Spinal cord (tissue), 10 donors: ENCODE results near the gene FAM78B. TPM values are rescaled to one million over a fixed set of nuclear protein-coding genes. Genes with fewer than 3 reads are reported as not detected.
A peak's percentile ranks its signal among the peaks of the same experiment; 100 is the strongest.

Experiments used
- DNase-seq, 6 donors: peaks; one replicate each; pipeline versions ENCODE4 v3.0.0 to v3.0.0-alpha.2; 2013 to 2015; ENCODE audit warnings: low spot score in 6 of 6, low read depth in 4 of 6
- H3K27ac ChIP-seq: one replicate; pipeline ENCODE4 v1.5.1; 2013; ENCODE audit warnings: low read depth, low read length, control low read depth
- H3K27me3 ChIP-seq: one replicate; pipeline ENCODE4 v1.6.1; 2013; ENCODE audit warnings: low read length; ENCODE audit not compliant: control insufficient read depth, insufficient read depth
- H3K36me3 ChIP-seq: one replicate; pipeline ENCODE4 v1.6.1; 2013; ENCODE audit warnings: low read length; ENCODE audit not compliant: control insufficient read depth, insufficient read depth
- H3K4me1 ChIP-seq: one replicate; pipeline ENCODE4 v1.6.1; 2013; ENCODE audit warnings: low read length; ENCODE audit not compliant: control insufficient read depth, insufficient read depth
- H3K4me3 ChIP-seq: one replicate; pipeline ENCODE4 v1.5.1; 2013; ENCODE audit warnings: low read depth, low read length, control low read depth
- H3K9me3 ChIP-seq: one replicate; pipeline ENCODE4 v1.6.1; 2013; ENCODE audit warnings: low read length; ENCODE audit not compliant: control insufficient read depth, insufficient read depth
- WGBS: methylation state at CpG from one replicate; pipeline ENCODE4 v1.1.5; 2013; ENCODE audit warnings: missing lambda C conversion rate; ENCODE audit not compliant: insufficient coverage; 5-methylcytosine and 5-hydroxymethylcytosine counted together
- polyA plus RNA-seq, 2 donors: library from polyadenylated mRNA; unstranded; fragments of 120-200 nt; gene quantifications; one replicate each; pipeline ENCODE4 v1.2.1, GENCODE V29; 2013; ENCODE audit not compliant: insufficient read length in 2 of 2
- total RNA-seq, 2 donors: library from RNA; depleted of rRNA in 1 of 2; stranded (reverse); fragments of 120-200 nt in 1 of 2; fragments of >200 nt in 1 of 2; gene quantifications; one replicate each; pipeline versions ENCODE4 v1.2.3 to v1.2.4, GENCODE V29; 2013 to 2014
- donor health status: healthy.

Gene FAM78B
- total and polyA plus RNA-seq, 4 donors: 4.5 to 19.9 (median 10.7) TPM

DNA sequence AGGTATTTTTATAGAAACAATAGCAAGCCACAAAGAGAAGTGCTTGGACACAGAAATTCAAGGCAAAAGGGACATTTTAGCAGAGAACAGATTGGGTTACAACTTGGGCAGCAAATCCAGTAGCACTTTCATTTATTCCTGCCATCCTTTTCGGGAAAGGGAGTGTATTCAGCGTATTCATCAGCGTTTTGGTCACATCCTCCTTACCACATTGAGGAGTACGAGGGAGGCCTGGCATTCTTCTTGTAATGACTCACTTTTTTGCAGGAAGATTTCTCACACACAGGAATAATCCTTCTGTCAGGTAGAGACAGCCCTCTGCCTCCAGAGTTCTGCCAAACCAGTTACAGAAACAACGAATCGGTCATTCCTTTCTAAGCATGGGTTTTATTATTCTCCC lies 18.1 kb upstream of the FAM78B start:
- Histone ChIP-seq H3K36me3 (no peaks in the 10 kb centered on the region), H3K4me1 (no peaks in the 10 kb centered on the region), H3K27ac (no peak overlapping the region), H3K4me3 (no peak overlapping the region), H3K9me3 (no peaks in the 10 kb centered on the region), H3K27me3 (no peaks in the 10 kb centered on the region)
- no peak for DNase-seq
- WGBS: 54% methylated on average over 3 of the region's 6 CpGs

DNA sequence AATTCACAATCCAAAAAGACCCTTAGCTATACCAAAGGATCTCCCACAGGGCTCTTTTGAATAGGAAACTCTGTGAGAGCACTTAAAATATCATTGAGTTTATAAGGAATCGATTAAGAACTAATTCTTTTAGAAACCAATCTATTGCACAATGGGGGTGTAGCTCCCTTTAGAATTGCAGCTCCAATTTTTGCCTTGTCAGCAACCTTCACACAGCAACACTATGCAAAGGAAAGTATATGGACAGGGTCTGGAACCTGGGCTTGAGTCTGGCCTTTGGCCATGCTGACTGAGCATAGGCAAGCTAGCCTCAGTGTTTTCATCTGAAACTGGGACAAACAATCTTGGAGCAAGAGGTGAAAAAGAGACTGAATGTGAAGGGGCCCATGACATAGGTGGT lies 17.2 kb upstream of the FAM78B start:
- Histone ChIP-seq H3K36me3 (no peaks in the 10 kb centered on the region), H3K27ac (no peak overlapping the region), H3K4me1 (no peaks in the 10 kb centered on the region), H3K4me3 (no peak overlapping the region), H3K27me3 (no peaks in the 10 kb centered on the region), H3K9me3 (no peaks in the 10 kb centered on the region)
- no CpG with 5 or more reads among the region's 1 CpG for WGBS
- DNase-seq: no peak

DNA sequence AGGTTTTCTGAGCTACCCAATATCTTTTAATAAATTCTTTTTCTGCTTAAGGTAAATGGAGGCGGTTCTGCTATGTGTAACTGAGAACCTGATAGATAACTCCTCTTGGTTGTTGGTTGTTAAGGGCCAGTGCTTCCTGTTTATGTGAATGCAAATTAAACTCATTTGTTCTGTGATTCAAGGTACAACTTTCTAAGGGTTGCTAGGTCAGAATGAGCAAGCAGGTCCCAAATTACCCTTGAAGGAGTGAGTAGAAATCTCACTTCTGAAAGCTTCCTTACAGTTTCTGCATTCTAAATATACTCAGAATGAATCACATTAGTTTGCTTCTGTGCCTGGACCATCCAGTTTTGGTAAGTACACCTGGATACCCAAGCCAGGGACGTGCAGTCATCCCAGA lies 15.5 kb upstream of the FAM78B start:
- Histone ChIP-seq H3K27me3 (no peaks in the 10 kb centered on the region), H3K27ac (no peak overlapping the region), H3K4me3 (no peak overlapping the region), H3K36me3 (no peaks in the 10 kb centered on the region), H3K9me3 (no peaks in the 10 kb centered on the region), H3K4me1 (no peaks in the 10 kb centered on the region)
- 63% methylated on average over 2 of the region's 2 CpGs for WGBS
- DNase-seq: no peak

DNA sequence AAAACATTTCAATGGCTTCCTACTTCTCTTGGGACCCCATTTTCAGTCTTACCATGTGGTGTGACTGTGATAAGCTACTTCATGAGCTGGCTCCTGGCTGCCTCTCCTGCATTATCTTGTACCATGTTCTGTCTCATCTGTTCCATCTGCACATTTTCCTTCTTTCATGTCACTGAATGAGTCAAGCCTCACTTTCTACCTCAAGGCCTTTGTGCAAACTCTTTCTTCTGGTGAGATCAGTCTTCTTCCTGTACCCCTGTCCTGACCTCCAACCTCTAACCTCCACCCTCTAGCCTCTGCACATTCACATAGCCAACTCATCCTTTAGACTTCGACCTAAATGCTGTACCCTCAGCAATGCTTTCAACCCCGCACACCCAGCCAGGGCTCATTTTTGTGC lies 9.6 kb upstream of the FAM78B start:
- Histone ChIP-seq H3K4me3 (no peak overlapping the region), H3K27me3 (no peaks in the 10 kb centered on the region), H3K36me3 (no peaks in the 10 kb centered on the region), H3K4me1 (no peaks in the 10 kb centered on the region), H3K9me3 (no peaks in the 10 kb centered on the region), H3K27ac (no peak overlapping the region)
- 100% methylated on average over 1 of the region's 2 CpGs for WGBS
- DNase-seq: no peak

DNA sequence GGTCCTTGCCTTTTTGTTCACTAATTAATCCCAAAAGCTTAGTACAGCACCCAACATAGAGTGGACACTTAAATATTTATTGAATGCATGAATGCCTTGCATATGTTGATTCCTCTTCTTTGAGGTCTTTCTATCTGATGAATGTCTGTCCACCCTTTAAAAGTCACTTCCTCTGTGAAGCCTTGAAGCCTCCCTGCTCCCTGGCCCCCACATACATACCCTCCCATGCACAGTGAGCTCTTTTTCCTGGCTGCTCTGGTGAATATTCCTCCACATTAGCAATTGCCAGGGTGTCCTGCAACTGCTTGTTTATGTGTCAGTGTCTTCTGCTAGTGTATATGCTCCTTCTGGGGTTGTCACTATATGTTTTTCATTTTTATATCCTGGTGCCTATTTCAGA lies 8.2 kb upstream of the FAM78B start:
- Histone ChIP-seq H3K36me3 (no peaks in the 10 kb centered on the region), H3K9me3 (no peaks in the 10 kb centered on the region), H3K4me3 (no peak overlapping the region), H3K27me3 (no peaks in the 10 kb centered on the region), H3K4me1 (peaks cover 4% of the 10 kb centered on the region), H3K27ac (no peak overlapping the region)
- DNase-seq: no peak

DNA sequence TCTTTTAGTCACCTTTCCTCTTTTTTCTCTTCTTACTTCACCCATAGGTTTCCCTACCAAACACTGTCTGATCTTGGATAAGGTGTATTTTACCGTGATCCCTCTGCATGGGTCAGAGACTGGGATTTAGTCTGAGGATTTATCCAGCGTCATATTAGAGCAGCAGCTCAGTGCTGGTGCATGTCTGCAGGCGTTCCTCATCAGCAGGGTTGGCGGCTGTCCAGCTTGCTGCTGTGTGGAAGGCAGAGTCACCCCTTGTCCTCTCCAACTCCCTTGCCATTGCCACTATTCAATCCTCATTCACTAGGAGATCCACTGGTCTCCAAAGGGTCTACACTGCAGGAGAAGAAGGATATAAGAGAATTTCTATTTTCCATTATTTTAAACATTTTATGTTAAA lies 7.3 kb upstream of the FAM78B start:
- 80% methylated on average over 1 of the region's 4 CpGs for WGBS
- Histone ChIP-seq H3K27me3 (no peaks in the 10 kb centered on the region), H3K27ac (no peak overlapping the region), H3K4me1 (peaks cover 5% of the 10 kb centered on the region), H3K9me3 (no peaks in the 10 kb centered on the region), H3K4me3 (no peak overlapping the region), H3K36me3 (no peaks in the 10 kb centered on the region)
- peak in 2 of 6 donors; percentile 45 for DNase-seq

DNA sequence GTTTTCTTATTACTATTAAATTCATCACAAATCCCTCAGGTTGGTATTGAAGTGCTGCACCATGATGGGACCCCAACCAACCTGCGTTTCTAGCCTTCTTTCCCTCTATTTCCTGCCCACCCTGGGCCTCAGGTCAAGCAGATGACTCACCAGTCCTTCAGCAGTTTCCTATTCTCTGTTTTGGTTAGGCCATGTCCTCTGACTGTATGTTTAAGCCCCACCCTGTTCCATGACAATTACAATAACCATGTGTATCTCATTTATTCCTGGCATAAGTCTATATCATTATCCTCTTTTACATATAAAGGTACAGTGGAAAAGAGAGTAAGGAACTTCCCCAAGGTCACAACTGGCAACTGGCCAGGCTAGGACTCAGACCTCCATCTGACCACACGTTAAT lies 5.3 kb upstream of the FAM78B start:
- Histone ChIP-seq H3K4me3 (no peak overlapping the region), H3K4me1 (peaks cover 10% of the 10 kb centered on the region), H3K9me3 (no peaks in the 10 kb centered on the region), H3K27ac (peak overlapping the region; percentile 22), H3K27me3 (no peaks in the 10 kb centered on the region), H3K36me3 (no peaks in the 10 kb centered on the region)
- no peak for DNase-seq
- WGBS: 92% methylated on average over 1 of the region's 2 CpGs

DNA sequence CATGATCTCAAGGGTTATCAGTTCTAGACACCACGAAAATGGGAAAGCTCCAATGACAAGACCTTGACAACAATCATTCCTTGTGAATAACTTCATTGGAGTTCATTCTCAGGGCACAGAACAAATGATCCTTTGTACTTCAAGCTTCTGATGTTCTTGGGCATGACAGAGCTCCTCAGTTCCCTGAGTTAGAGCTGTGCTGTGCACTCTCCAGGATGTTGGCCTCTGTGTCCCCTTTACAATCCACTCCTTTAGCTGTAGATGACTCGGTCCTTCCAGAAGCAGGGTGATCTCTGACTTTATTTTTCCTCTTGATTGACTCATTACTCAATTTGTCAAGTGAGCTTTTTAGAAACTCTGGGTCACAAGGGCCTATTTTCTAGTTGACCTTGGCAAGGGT lies 3.9 kb upstream of the FAM78B start:
- Histone ChIP-seq H3K9me3 (no peaks in the 10 kb centered on the region), H3K27ac (no peak overlapping the region), H3K4me1 (peaks cover 13% of the 10 kb centered on the region), H3K4me3 (no peak overlapping the region), H3K27me3 (no peaks in the 10 kb centered on the region), H3K36me3 (no peaks in the 10 kb centered on the region)
- peak in 2 of 6 donors; percentile 13 to 64 for DNase-seq
- 14% methylated on average over 2 of the region's 2 CpGs for WGBS

DNA sequence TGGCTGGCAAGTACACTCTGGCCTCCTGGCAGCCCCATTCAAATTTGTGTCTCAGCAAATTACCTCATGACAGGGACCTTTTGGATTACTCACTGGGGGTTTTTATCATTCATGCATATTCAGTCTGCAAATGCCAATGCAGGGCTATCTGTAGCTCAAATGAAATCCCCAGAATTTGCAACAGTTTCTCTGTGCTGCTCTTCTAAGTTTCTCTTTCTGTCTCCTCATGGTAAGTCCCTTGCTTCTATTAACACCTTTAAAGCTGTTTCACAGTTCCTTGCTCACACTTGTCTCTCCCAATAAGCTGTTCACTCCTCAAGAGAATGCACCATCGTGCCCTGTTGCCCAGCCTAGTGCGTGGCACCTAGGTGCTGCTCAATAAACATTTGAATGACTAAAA lies 3.3 kb upstream of the FAM78B start:
- 83% methylated on average over 1 of the region's 2 CpGs for WGBS

DNA sequence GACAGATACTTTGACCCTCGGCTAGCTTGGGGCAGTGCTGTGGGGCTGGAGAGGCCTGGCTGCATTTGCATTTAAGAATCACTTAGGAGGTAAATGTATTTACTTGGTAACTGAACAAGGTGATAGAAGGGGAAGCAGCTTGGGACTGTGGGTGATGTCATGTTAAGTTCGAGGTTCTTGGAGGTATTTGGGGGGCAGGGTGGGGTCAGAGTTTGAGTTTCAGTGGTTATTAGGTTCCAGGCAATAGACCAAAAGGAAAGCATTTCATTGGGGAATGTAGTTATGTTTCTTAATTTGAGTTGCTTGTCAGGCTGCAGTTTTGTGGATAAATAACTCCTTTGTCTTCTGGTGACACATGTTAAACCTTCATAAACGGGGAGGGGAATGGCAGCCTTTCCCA lies 2.4 kb upstream of the FAM78B start:
- Histone ChIP-seq H3K27me3 (no peaks in the 10 kb centered on the region), H3K4me1 (peaks cover 23% of the 10 kb centered on the region), H3K9me3 (no peaks in the 10 kb centered on the region), H3K27ac (peak overlapping the region; percentile 18), H3K36me3 (no peaks in the 10 kb centered on the region), H3K4me3 (no peak overlapping the region)
- DNase-seq: no peak
- 72% methylated on average over 2 of the region's 3 CpGs for WGBS

More for the DNA sequence above, 3.3 kb upstream of the FAM78B start:
- Histone ChIP-seq H3K4me1 (peaks cover 20% of the 10 kb centered on the region), H3K27ac (peak overlapping the region; percentile 49), H3K9me3 (no peaks in the 10 kb centered on the region), H3K36me3 (no peaks in the 10 kb centered on the region), H3K27me3 (no peaks in the 10 kb centered on the region), H3K4me3 (no peak overlapping the region)
- peak in 1 of 6 donors; percentile 19 for DNase-seq
